ELF-1 (cell line): ENCODE results near the gene TPP1.

Source experiments
- DNase-seq: peaks from one replicate; pipeline ENCODE4 v3.0.0-alpha.2; 2016; ENCODE audit warnings: low read depth, low spot score

Gene TPP1

DNA sequence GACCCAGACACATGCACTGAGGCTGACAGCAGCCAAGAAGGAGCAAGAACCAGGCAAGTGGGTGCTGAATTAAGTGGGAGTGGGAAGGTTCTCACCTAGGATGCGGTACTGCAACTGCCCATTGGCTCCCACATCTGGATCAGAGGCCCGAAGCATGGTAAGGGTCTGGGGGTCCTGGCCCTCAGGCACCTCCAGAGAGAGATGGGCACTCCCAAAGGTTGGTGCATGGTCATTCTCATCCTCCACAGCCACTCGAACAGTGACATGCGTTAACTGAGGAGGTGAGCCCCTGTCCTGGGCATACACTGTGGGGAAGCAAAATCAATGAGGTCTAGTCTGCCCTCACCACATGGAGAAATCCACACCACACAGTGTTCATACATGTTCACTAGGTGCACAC, 9.3 kb upstream of the TPP1 start:
- DNase-seq: no peak

DNA sequence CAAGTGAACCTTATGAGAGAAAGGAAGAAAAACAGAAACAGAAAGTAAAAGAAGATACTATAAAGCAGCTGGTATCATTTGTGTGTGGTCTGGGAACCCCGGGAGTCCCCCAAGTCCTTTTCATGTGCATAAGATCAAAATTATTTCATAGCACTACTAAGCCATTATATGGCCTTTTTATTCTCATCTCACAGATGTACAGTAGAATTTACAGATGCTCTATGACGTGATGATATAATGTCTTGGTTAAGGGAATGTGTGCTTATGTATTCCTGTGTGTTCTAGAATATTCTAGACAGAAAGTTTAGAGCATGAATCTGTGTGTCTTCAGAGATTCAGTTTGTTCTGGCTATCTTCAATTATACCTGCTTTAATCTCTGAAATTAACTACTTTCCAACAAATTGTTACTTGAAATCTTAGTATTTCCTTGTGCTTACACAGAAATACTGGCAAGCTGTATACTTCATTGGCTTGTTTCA, 8.6 kb upstream of the TPP1 start:
- no peak for DNase-seq

DNA sequence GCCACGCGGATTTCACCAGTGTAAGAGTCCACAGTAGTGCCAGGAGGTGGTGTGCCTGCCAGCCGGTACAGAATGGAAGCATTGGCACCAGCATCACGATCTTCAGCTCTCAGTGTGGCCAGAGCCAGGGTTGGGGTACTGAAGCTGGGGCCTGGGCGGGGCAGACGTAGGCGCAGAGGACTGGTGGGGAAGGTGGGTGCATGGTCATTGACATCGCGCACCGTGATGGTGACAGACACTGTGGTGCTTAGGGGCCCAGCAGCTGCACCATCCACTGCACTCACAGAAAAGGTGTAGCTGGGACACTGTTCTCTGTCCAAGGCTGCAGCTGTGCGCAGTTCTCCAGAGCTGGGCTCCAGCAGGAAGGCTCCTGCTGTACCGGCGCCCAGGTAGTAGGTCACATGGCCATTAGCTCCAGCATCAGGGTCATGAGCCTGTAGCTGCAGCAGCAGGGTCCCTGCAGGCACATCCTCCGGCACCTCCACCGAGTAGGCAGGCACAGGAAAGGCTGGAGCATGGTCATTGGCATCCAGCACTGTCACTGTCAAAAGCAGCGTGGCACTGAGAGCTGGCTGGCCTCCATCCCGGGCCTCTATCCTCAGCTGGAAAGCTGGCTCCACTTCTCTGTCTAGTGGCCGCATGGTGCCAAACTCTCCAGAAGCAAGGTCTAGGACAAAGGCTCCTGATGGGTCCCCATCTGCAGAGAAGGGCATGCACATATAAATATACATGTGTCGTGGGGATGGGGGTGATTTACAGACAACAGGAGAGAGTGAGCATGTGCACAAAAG, 7.9 kb upstream of the TPP1 start:
- no peak for DNase-seq

DNA sequence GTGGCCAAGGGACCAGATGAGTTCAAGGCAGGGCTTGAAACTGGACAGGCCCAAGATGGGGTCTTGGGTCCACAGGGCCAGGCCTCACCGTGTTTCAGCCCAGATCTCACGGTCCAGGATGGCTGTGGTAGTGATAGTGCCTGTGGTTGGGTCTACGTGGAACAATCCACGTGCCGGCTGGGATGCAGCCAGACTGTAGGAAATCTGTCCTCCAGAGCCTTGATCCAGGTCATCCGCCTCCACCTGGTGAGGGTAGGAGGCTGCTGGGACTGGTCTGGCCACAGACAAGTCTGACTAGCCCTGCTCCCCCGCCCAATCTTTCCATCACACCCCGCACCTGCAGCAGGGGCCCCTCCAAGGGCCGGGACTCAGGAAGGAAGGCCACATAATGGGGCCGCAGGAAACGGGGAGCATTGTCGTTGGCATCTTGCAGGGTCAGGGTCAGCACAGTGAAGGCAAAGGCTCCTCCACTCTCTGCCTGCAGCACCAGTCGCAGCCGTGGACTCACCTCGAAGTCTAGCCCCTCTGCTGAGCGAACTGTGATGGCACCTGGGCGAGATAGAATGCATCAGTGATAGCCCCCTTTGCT, 6.7 kb upstream of the TPP1 start:
- DNase-seq: no peak

DNA sequence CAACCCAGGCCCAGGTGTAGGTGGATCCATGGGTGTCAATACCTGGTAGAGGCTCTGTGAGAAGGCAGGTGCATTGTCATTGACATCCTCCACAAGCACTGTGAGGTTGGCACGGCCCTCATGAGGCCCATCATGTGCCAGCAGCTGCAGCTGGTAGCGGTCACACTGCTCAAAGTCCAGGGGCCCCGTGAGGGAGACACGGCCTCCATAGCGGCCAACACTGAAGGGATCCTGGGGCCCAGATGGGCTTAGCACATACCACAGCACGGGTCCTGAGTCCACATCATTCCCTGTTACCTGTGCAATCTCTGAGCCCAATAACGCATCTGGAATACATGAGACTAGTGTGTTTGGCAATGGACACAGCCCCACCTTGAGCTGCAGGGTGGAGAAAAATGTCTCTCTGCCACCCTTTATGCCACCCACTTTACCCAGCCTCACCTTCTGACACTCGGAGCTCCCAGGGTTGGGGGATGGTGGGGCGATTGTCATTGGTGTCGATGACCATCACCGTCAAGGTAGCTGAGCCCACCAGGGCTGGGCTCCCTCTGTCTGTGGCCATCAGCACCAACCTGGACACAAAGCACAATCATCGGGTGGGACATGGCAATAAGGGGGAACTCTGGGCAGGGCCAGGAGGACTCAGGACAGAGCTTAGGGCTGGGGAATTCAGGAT, 6.1 kb upstream of the TPP1 start:
- no peak for DNase-seq

DNA sequence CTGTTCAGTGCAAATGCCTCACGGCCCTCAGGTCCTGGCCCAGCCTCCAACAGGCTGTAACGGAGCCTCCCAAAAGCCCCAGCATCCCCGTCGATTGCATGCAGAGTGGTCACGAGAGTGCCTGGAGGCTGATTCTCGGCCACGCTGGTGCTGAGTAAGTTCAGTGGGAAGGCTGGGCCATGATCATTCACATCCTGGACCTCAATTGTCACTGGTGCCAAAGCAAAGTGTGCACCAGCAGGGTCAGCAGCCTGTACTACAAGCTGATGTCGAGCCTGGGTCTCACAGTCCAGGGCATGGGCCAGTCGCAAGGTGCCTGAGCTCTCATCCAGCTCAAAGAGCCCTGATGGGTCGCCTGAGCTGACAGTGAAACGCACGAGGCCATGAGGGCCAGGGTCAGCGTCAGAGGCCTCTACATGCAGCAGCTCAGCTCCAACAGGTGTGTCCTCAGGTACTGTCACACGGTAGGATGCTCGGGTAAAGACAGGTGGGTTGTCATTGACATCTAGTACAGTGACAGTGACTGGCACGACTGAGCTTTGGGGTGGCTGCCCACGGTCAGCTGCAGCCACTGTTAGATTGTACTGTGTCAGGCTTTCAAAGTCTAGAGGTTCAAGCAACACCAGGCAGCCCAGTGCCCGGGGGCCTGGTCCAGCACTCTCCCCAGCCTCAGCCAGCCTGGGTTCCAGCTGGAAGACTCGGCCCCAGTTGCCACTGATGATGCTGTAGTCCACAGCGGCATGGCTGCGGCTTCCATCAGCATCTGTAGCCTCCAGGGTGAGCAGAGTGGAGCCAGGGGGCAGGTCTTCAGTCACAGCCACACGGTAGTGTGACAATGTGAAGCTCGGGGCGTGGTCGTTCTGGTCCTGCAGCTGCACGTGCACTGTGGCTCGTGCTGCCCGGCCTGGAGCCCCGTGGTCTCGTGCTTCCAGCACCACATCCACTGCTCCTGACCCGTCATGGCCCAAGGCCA, 4.5 kb upstream of the TPP1 start:
- DNase-seq: no peak

DNA sequence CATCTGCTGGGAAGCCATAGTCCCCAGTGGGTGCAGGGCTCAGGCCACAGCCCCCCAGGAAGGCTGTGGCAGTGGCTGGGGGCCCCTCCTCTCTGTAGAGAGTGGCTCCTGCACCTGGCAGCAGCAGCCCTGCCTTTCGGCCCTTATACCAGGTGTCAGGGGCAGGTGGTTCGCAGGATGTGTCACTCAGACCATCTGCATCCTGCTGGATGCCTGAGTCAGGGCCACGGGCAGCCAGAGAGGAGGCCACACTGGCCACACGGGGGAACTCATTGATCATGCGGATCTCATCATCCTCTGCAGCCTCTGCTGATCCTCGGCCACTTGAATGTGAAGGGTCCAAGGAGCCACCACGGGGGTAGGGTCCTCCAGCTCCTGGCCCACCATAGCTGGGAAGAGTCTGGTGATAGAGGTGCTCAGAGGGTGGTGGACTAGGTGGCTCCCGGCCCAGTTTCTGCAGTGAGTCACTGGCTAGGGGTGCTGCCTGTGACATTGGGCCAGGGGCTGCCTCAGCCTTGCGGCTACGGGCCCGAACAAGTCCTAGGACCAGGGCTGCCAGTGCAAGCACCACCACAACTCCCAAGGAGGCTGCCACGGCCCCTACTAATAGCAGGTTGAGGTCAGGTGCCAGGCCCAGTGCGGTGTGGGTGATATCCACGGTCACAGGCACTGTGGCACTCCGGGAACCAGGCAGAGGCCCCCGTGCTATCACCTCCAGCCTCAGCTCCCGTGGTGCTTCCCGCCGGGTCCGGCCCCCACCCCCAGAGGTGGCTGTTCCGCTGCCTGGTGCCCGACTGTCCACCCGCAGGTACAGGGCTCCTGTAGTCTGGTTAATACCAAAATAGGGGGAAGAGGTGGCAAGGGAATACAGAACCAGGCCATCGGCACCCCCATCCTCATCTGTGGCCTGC, 3.3 kb upstream of the TPP1 start:
- no peak for DNase-seq

DNA sequence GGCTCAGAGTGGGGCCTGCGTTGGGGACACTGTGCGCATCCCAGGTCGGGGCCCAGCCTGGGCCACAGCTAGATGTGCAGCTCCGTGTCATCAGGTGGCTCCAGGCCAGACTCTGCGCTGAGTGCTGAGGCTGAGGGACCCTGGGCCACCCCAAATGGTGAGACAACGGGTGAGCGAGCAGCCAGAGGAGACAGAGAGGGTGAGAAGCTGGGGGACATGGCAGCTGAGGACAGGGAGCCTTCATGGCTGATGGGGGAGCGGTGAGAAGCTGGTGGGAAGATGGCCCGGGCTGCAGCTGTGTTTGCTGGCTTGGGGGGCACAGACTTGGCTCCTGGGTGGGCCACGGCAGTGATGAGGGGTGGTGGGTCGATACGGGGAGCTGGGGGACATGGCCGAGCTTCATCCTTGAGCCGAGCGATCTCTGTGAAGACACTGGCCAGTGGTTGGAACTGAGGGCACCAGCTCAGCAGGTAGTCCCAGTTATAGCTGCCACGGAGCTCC, 2.5 kb upstream of the TPP1 start:
- no peak for DNase-seq

DNA sequence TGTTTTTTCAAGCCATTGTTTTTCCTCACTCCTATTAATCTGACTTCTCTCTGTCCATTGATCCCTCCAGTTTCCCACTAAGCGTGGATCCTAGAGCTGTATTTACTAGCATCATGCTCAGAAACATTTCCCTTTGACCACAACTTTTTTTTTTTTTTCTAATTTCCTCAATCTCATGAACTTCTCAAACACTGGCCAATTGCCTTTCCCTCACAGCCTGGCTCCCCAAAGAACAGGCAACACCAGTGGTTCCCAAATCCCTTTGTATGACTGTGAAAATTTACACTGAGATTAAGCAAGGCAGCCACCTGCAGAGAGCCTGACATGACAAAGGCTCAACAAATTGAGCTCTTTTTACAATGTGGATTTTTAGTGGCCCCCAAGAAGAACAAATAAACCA, 1.4 kb upstream of the TPP1 start:
- no peak for DNase-seq

DNA sequence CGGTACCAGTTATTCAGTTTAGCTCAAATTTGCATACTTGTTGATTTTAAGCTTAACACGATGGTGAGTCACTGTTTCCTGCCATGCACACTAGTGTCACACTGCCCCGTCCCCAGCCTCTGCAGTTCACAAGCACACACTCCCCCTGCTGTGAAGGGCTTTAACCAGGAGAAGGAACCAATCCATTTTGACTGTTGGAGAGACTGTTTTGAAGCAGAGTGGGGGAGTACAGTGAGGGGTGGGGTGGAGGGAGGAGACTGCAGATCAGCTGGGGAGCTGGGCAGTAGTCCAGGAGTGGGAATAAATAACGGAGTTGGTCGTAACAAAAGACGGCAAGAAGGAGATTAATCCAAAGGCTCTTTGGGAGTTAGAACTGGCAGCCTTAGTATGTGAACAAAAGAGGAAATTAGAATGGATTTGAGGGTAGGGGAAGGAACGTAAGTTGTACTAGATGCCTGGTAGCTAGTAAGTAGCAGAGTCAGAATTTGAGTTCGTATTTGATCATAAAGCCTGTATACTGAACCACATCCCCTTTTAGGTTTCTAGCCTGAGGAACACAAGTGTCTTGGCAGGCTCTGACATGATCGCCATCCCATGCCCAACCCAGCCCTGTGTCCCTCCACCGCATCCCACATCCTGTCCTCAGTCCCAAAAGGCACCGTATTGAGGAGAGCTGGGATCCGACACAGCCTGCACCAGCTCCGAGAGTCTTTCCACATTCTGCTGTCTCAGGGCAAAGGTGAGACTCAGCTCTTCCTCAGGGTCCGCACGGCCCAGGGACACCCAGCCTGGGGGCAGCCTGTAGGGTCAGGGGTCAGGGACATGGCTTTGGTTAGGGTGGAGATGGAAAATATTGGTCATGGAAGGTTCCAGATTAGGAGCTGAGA, 862 bp downstream of the TPP1 start:
- no peak for DNase-seq

DNA sequence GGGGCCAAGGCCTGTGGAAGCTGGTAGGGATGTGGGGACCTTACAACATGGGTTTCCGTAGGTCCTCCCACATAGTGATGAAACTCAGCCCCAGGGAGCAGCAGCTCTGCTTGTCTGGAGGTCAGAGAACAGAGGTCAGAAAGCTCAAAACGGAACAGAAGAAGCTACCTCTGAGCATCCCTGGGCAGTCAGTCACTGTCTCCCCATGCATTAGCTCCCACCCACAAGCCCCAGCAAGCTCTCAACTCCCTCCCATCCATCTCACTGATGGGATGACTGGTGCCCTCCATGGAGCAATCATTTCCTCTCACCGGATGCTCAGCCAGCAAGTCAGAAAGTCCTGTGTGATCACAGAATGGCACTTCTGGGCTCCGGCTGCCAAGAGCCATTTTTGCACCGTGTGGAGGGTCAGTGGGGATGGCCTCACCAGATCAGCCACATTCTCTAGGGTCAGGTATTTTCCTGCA, 1.9 kb downstream of the TPP1 start:
- DNase-seq: no peak

DNA sequence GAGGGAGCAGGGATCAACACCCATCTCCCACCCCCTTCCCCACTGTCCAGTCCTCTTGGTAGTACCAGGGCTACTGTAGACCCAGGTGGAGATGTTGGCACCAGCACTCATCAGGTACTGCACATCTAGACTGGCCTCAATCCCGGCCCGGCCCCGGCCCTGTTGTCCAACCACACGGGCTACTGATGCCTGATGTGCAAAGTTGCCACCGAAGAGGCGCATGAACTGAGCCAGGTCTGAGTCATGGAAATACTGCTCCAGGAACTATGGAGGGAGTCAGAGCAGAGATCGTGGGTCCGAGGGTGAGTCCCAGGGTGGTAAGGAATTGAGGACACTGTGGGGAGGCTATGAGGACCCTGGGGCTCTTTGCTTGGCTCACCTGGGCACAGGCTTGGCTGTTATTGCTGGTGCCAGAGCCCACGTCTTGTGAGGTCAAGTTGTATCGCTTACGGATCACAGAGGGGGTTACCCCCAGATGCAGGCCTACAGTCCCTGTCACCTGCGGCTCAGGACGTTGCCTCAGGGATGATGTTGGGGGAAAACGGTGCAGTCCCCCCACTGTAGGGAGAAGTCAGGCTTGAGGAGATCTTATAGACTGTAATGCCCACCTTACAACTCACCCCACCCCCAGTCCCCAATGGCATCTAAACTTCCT, 2.5 kb downstream of the TPP1 start:
- no peak for DNase-seq

DNA sequence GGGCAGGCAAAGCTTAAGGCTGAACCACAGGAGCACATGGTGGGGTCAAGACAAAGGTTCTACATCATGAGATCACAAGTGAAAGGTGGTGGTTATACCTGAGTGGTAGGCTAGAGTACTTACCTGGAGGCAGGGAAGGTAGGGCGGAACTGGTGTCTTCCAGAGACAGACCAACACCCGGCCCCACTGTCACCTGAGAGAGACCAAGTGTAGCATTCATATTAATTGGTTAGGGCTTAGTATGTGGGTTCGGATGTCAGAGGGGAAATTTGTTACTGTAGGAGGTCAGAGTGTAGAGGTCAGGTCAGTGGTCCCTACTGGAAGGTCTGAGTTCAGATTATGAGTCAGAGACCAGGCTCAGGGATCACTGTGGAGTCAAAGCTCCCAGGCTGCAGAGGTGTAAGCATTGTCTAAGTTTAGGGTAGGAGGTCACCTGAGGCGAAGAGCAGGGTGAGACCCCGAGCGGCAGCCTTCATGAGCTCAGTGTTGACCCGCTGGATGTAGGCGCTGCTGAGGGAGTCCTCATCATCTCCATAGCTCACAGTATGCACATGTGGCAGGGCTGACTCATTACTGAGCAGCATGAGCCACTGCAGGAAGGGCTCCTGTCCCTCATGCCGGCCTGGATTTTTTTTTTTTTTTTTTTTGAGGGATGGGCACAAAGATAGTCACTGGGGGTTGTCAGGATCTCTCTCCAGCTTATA, 3.2 kb downstream of the TPP1 start:
- no peak for DNase-seq

DNA sequence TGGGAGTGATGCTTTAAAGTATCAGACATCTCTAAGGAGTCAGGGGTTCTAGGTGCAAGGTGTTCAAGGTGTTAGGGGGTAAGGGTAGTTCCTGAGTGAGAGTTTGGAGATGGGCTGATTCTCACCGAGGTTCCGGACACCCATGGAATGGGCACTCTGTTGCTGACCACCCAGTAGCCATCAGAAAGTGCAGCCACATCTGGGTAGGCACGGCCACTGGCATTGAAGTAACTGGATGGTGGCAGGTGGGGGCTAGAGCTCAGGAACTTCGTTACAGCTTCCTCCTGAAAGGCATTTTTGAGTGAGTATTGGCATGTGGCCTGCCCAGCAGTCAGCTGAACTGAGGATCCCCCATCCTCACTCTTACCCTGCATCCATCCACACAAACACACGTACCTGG, 4.2 kb downstream of the TPP1 start:
- DNase-seq: no peak

DNA sequence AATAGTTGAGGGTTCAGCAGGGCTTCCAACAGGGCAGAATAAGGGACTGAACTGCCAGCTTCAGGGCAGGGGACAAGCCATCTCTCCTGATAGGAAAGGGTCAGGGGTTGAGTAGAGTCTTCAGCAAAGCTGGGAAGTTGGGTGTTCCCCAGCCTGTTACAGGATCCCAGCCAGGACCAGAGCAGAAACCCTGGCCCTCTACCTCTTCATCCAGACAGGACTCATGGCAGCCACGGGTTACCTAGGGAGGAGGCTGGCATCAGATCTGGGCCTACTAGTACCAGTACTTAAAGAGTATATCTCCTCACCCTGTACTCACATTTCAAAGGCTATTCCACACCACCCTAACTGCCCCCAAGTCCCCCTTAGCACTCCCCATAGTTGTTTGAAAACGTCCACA, 4.8 kb downstream of the TPP1 start:
- DNase-seq: no peak

DNA sequence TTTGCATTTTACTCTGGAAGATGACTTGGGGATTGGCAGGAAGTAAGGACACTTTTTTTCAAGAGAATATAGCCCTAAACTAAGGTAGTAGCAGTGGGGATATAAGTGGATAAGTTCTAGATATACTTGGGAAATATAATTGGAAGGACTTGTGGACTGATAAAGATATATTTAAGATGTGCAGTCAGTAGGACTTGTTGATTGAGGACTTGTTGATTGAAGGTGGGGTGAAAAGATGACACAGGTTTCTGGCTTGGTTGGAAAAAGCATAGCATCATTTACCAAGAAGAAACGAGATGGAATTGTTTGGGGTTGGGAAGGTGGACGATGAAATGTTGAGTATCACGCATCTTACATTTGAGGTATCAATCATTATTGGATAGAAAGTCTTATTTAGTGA, 5.7 kb downstream of the TPP1 start:
- DNase-seq: no peak

DNA sequence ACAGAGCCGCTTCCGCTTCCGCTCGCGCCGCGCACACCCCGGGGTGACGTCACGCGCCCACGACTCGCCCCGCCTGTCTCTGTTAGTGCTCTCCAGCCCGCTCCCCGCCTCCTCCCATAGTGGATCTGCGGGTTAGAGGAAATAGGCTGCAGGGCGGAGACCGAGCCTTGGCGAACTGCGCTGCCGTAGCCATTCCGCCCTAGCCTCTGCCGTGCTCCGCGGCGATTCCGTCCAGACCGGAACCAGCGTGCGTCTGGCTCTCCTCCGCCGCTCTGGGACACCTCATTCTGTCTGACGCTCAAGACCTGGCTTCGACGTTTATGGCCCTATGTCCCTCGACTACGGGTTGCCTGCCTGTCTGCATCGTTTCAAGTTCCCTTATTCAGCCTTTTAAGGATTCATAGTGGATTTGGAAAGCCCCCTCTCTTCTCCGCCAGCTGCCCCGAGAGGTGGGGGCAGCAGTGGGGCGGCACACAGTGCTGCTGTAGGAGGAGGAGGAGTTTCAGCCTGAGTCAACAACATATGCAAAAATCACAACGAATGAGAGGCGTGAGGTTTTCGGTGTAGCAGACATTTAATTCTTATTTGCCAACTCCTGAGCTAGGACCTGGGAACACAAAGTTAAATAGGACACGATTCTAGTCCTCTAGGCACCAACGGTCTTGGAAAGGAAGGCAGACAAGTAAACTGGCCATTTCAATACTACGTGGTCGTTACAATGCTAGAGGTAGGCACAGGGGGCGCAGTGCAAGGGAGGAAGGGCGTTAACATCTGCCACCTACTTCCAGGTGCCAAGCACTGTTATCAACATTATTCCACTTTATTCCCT, 6.8 kb downstream of the TPP1 start, which contains the start of gene TAF10:
Gene TAF10, minus strand, starts transcription at position 4 of the 829 bp plus-strand sequence. CDS start 27 bp downstream, outside the sequence.
- DNase-seq: peak; percentile 97
